Endothelial cell of umbilical vein (primary cell): ENCODE data around the gene RAMAC. TPM values are rescaled to one million over a fixed set of nuclear protein-coding genes. Genes with fewer than 3 reads are reported as not detected.
"Not testable (repeated sequence)": the region's sequence is repeated elsewhere in the genome, so short reads cannot be mapped to it uniquely, and the experiment has no call there.

Experiments used
- BruUV-seq: library from RNA; stranded (reverse); fragments of 400-500 nt; replicated peaks from 2 replicates; lab custom pipeline; 2021; lab: Mats Ljungman, UMichigan
- CTCF ChIA-PET: fragments of 300-600, 350-600 bp; sonication (Branson Sonifier 250); formaldehyde crosslinking; loops from one replicate; lab custom pipeline; 2021; ENCODE audit warnings: antibody characterized with exemption, inconsistent platforms; lab: Charles Lee
- POLR2A ChIA-PET: fragments of 300-600, 350-600 bp; sonication (Branson Sonifier 250); formaldehyde crosslinking; loops from one replicate; lab custom pipeline; 2021; ENCODE audit warnings: antibody characterized with exemption, inconsistent platforms; lab: Charles Lee
- DNase-seq: peaks from one replicate; pipeline ENCODE4 v3.0.0-alpha.2; 2011; ENCODE audit warnings: low read depth, low spot score
- FAIRE-seq: peaks from 2 replicates; lab custom pipeline; 2011; peaks lifted over from hg19 to GRCh38; lab: Jason Lieb, UNC
- H2AFZ ChIP-seq: 2 replicates; pipeline ENCODE4 v1.6.0; 2012; ENCODE audit warnings: low read depth, low read length, control low read depth, inconsistent platforms
- H3K27ac ChIP-seq: 2 replicates; pipeline ENCODE4 v1.5.1; 2011; ENCODE audit warnings: low read depth, mild to moderate bottlenecking, control low read depth, low read length, moderate library complexity; ENCODE audit not compliant: insufficient read depth
- H3K27me3 ChIP-seq, 2 experiments: 2 replicates each; pipeline versions ENCODE4 v1.6.0 to v1.6.1; 2011; ENCODE audit warnings: low read length in 2 of 2, mixed read lengths in 1 of 2; ENCODE audit not compliant: control insufficient read depth in 2 of 2, insufficient read depth in 2 of 2
- H3K36me3 ChIP-seq, 2 experiments: 2 replicates in 1 of 2; 3 replicates in 1 of 2; pipeline ENCODE4 v1.5.1; 2011; ENCODE audit warnings: low read length in 2 of 2, mild to moderate bottlenecking in 1 of 2, moderate library complexity in 1 of 2; ENCODE audit not compliant: control insufficient read depth in 2 of 2, insufficient read depth in 2 of 2; ENCODE audit errors: extremely low read depth in 1 of 2
- H3K4me1 ChIP-seq: 3 replicates; pipeline ENCODE4 v1.5.1; 2011; ENCODE audit warnings: mild to moderate bottlenecking, low read length; ENCODE audit not compliant: control insufficient read depth, insufficient read depth; ENCODE audit errors: extremely low read depth
- H3K4me2 ChIP-seq: 2 replicates; pipeline ENCODE4 v1.6.1; 2011; ENCODE audit warnings: low read length, control low read depth, mixed read lengths; ENCODE audit not compliant: insufficient read depth
- H3K4me3 ChIP-seq, 3 experiments: fragments of 200-600 bp in 1 of 3; sonication (generic), shearing (Covaris generic) in 1 of 3; replicated peaks in 1 of 3; 2 replicates each; pipeline ENCODE4 v1.5.1; 2011 to 2016; ENCODE audit warnings: control low read depth in 3 of 3, low read length in 3 of 3, mild to moderate bottlenecking in 2 of 3, inconsistent platforms in 1 of 3, low read depth in 1 of 3, moderate library complexity in 1 of 3; ENCODE audit not compliant: insufficient read depth in 1 of 3
- H3K79me2 ChIP-seq: 2 replicates; pipeline ENCODE4 v1.6.0; 2012; ENCODE audit warnings: low read length, inconsistent platforms; ENCODE audit not compliant: control insufficient read depth, insufficient read depth
- H3K9ac ChIP-seq: replicated peaks from 2 replicates; pipeline ENCODE3; 2011; ENCODE audit warnings: low read length, control low read depth; ENCODE audit not compliant: insufficient read depth; ENCODE audit errors: extremely low read depth
- H3K9me1 ChIP-seq: replicated peaks from 3 replicates; pipeline ENCODE4 v1.6.0; 2011; ENCODE audit warnings: mild to moderate bottlenecking, low read length; ENCODE audit not compliant: control insufficient read depth, insufficient read depth; ENCODE audit errors: extremely low read depth
- H3K9me3 ChIP-seq: replicated peaks from 2 replicates; pipeline ENCODE4 v1.5.1; 2012; ENCODE audit warnings: low read length, inconsistent platforms; ENCODE audit not compliant: control insufficient read depth, insufficient read depth
- H4K20me1 ChIP-seq: replicated peaks from 2 replicates; pipeline ENCODE3; 2011; ENCODE audit warnings: mild to moderate bottlenecking, low read length; ENCODE audit not compliant: control insufficient read depth, insufficient read depth; ENCODE audit errors: extremely low read depth
- CTCF ChIP-seq, 2 donors: IDR thresholded peaks; 1 replicate in 1 of 2; 2 replicates in 1 of 2; pipeline ENCODE4 v1.5.1; 2011; ENCODE audit warnings: low read length in 2 of 2, mild to moderate bottlenecking in 2 of 2, moderate library complexity in 2 of 2, control low read depth in 1 of 2, inconsistent platforms in 1 of 2, low read depth in 1 of 2; ENCODE audit not compliant: insufficient read depth in 1 of 2; ENCODE audit errors: extremely low read depth in 1 of 2
- POLR2AphosphoS5 ChIP-seq: IDR thresholded peaks from 2 replicates; pipeline ENCODE4 v1.6.1; 2012; ENCODE audit warnings: low read depth, mild to moderate bottlenecking, control low read depth, low read length, moderate library complexity; ENCODE audit not compliant: insufficient read depth
- dilution Hi-C: fragments of 300-500 bp; cut with MboI; formaldehyde crosslinking; loops from one replicate; pipeline ENCODE4 v1.15.0; 2019; ENCODE audit warnings: low sequenced_read_pairs; ENCODE audit not compliant: extremely low pct_ligation_motif_present
- intact Hi-C: fragments of 100-400 bp; cut with micrococcal nuclease; formaldehyde crosslinking; loops from one replicate; pipeline ENCODE4 v1.10.0; 2022
- polyA plus RNA-seq, 4 experiments: library from polyadenylated mRNA; depleted of rRNA in 3 of 4; stranded (reverse) in 3 of 4; unstranded in 1 of 4; fragments of >200 nt; gene quantifications; 2 replicates each; pipeline versions ENCODE4 v1.2.1 to v1.2.3, GENCODE V29; 2011 to 2012; ENCODE audit warnings: missing spikeins in 1 of 4
- total RNA-seq: library from RNA; stranded (reverse); gene quantifications from 2 replicates; pipeline ENCODE4 v1.2.3, GENCODE V29; 2021

RAMAC gene
- total and polyA plus RNA-seq, 2 donors (not counting 3 experiments of a cell fraction or from before 2014, with no cell fraction given): 12.5 to 14.1 TPM

GRCh38 chr15:82999905-83000671 lies 14.1 kb downstream of the RAMAC start:
- intact Hi-C loops (loop anchor here (1.0 to 5.0 kb wide), 4 partner anchors 151 to 469 kb away; no protein-coding TSS in a partner anchor), dilution Hi-C loops (no loop called here)
- POLR2A ChIA-PET: no interaction called here
- Histone ChIP-seq H3K36me3 (no peaks in the 10 kb centered on the region), H2AFZ (peak overlapping the region; percentile 29), H3K27me3 (no peaks in the 10 kb centered on the region), H3K9me1 (no peaks in the 10 kb centered on the region), H3K4me3 (peak overlapping the region in 2 of 3 experiments; percentile 36 to 38), H3K9ac (no peak overlapping the region), H3K4me1 (peaks cover 3% of the 10 kb centered on the region), H4K20me1 (no peaks in the 10 kb centered on the region), H3K27ac (no peak overlapping the region), H3K9me3 (no peaks in the 10 kb centered on the region), H3K79me2 (no peaks in the 10 kb centered on the region), H3K4me2 (peak overlapping the region; percentile 78)
- peak; percentile 84 for FAIRE-seq
- TF ChIP-seq POLR2AphosphoS5: no peak
- TF ChIP-seq CTCF (IDR thresholded peaks at IDR 0.05; ENCODE audit: extremely low read depth in 1 of 2, insufficient read depth in 1 of 2, low read depth in 1 of 2, low read length in 2 of 2): peak; percentile 24 to 51
- BruUV-seq: no TSS peak
- peak; percentile 71 for DNase-seq
- CTCF ChIA-PET: interaction anchor here (0.6 to 3.2 kb wide), 8 partner anchors 10 to 469 kb away, joined by 3 to 14 read pairs (median 5); partner anchors contain the start of gene RPS17

GRCh38 chr15:83000672-83001031 lies 14.6 kb downstream of the RAMAC start:
- POLR2A ChIA-PET: not testable (repeated sequence)

More at GRCh38 chr15:83000672-83001031, 14.6 kb downstream of the RAMAC start:
- FAIRE-seq, H3K27ac ChIP-seq, H3K27me3 ChIP-seq, H3K9me3 ChIP-seq, DNase-seq, BruUV-seq, dilution Hi-C loops, H3K9me1 ChIP-seq, H3K4me1 ChIP-seq, H3K79me2 ChIP-seq, H3K36me3 ChIP-seq, H4K20me1 ChIP-seq, H3K9ac ChIP-seq, H3K4me3 ChIP-seq, H2AFZ ChIP-seq, H3K4me2 ChIP-seq: not testable (repeated sequence)
- intact Hi-C loops: loop anchor here (1.0 to 5.0 kb wide), 4 partner anchors 151 to 470 kb away; no protein-coding TSS in a partner anchor
- CTCF ChIA-PET: interaction anchor here (0.8 to 3.2 kb wide), 6 partner anchors 9 to 470 kb away, joined by 3 to 14 read pairs (median 6); partner anchors contain the start of gene RAMAC
